A549 treated with CORT108297 at 1 μM for 4 hours (cell line): ENCODE data around the gene TIMM13. TPM values are rescaled to one million over a fixed set of nuclear protein-coding genes. Genes with fewer than 3 reads are reported as not detected.

Source experiments
- total RNA-seq: library from RNA; stranded (reverse); fragments of 200-300 nt; extraction: Qiagen RNA extraction; gene quantifications from 5 replicates; pipeline ENCODE4 v1.2.3, GENCODE V29; 2022

The TIMM13 gene
- 59.2 to 142 TPM (median 126 TPM) in 5 replicates for total RNA-seq

DNA sequence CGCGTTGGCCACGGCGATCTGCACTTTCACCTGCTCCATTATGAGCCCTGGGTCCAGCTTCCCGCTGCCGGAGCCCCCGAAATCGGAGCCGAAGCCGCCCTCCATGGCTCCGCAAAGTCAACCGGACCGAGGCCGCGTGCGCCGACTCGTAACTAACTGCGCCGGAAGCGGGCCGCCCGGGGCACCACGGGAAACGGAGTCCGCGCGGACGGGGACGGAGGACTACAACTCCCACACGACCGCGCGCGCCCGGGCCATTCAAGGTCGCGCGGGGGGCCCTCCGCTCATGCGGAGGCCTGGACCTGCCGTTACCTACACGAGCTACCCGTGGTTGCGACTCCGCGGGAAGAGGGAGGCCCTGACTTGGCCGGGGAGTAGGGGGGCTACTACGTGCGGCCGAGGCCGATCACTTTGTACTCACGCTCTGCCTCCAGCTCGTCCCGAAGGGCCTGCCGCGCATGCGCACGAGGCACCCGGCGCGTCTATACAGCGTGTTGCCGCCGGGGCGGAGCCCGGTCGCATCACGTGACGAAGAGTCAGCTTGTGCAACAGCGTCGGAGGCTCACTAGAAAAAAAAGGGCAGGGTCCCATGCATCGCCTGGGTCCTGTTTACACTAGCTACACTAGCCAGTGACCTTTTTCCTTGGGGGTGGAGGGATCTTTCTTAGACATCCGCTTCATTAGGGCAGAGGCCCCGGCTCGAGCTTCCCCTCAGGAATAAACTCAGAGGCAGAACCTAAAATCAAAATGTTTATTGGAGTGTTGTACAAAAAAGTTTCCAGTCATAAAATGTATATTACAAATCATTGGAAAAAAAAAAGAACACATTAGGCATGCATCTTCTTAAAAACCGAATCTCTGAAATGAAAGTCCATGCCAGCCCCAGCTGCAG lies at the start of gene TIMM13:
TIMM13 (minus strand) TSS at position 158 of the 892 bp plus-strand sequence; CDS start at position 105, 53 bp downstream.

DNA sequence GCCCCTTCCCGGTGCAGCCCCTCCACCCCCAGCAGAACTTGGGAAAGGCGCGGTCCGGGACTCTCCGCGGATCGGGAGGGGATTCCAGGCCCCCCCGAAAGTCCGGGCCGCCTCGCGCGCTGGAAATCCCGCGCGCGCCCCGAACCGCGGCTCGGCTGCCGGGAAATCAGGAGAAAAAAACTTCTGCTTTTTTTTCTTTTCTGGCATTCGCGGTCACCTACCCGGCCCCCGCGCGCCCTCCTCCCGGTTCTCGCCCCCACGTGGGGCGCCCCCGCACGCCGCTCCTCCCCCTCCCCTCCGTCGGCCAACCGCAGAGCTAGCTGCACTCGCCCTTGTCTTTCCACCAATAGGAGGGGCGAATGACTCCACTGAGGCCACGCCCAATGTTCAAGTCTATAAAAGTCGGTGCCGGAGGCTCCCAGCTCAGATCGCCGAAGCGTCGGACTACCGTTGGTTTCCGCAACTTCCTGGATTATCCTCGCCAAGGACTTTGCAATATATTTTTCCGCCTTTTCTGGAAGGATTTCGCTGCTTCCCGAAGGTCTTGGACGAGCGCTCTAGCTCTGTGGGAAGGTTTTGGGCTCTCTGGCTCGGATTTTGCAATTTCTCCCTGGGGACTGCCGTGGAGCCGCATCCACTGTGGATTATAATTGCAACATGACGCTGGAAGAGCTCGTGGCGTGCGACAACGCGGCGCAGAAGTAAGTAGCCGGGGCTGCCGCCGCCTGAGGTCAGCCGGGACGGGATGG lies 48.5 kb upstream of the TIMM13 start, which contains the start of gene GADD45B:
GADD45B (plus strand) TSS at position 426 of the 749 bp plus-strand sequence; CDS start at position 658, 232 bp downstream.

Other genes with a start within 250 kb of the TIMM13 start
- gene PLEKHJ1, start 191.3 kb downstream of the TIMM13 start, total RNA-seq, result 39.0 to 63.0 TPM (median 60.0 TPM) in 5 replicates
- gene SF3A2, start 190.8 kb downstream of the TIMM13 start, total RNA-seq, result 66.8 to 75.9 TPM (median 71.0 TPM) in 5 replicates
- gene AMH, start 178.3 kb downstream of the TIMM13 start, total RNA-seq, result 8.6 to 21.2 TPM (median 19.8 TPM) in 5 replicates
- gene JSRP1, start 171.2 kb downstream of the TIMM13 start, total RNA-seq, result 0.41 to 0.78 TPM (median 0.51 TPM) in 5 replicates
- not detected in 5 replicates for gene PEAK3, start 145.4 kb downstream of the TIMM13 start, total RNA-seq
- not detected in 5 replicates for gene LINGO3, start 119.4 kb downstream of the TIMM13 start, total RNA-seq
- gene LSM7, start 99.0 kb downstream of the TIMM13 start, total RNA-seq, result 144 to 170 TPM (median 155 TPM) in 5 replicates
- gene SPPL2B, start 98.9 kb downstream of the TIMM13 start, total RNA-seq, result 13.0 to 29.5 TPM (median 25.1 TPM) in 5 replicates
- 0.03 to 0.19 TPM (median 0.08 TPM) in 3 of 5 replicates, not detected in the others for gene TMPRSS9, start 67.3 kb downstream of the TIMM13 start, total RNA-seq
- 60.0 to 85.9 TPM (median 79.1 TPM) in 5 replicates for gene LMNB2, start 29.4 kb upstream of the TIMM13 start, total RNA-seq
- 46.4 to 60.8 TPM (median 52.8 TPM) in 5 replicates for gene GADD45B, start 48.5 kb upstream of the TIMM13 start, total RNA-seq